Nephron progenitor cell (in vitro differentiated cells): ENCODE results near the gene DDT.
"Not testable (repeated sequence)": the region's sequence is repeated elsewhere in the genome, so short reads cannot be mapped to it uniquely, and the experiment has no call there.

Experiments used
- DNase-seq: peaks from one replicate; pipeline ENCODE4 v3.0.0; 2021
- H3K27ac Mint-ChIP-seq: 2 replicates; pipeline ENCODE4 v1.8.0; 2021; ENCODE audit warnings: mild to moderate bottlenecking, moderate library complexity, mixed read lengths
- H3K27me3 Mint-ChIP-seq: 2 replicates; pipeline ENCODE4 v1.8.0; 2021; ENCODE audit warnings: mild to moderate bottlenecking, low read depth, mixed read lengths; ENCODE audit not compliant: poor library complexity
- H3K36me3 Mint-ChIP-seq: 2 replicates; pipeline ENCODE4 v1.8.0; 2021; ENCODE audit warnings: low read depth, mixed read lengths
- H3K4me1 Mint-ChIP-seq: 2 replicates; pipeline ENCODE4 v1.8.0; 2021; ENCODE audit warnings: mixed read lengths
- H3K4me3 Mint-ChIP-seq: 2 replicates; pipeline ENCODE4 v1.8.0; 2021; ENCODE audit warnings: mild to moderate bottlenecking, moderate library complexity, mixed read lengths
- H3K9me3 Mint-ChIP-seq: 2 replicates; pipeline ENCODE4 v1.8.0; 2021; ENCODE audit warnings: mild to moderate bottlenecking, moderate library complexity, mixed read lengths
- CTCF ChIP-seq: fragments of 200-600 bp; sonication (generic); IDR thresholded peaks from 2 replicates; pipeline ENCODE4 v1.5.0; 2021; ENCODE audit warnings: antibody characterized with exemption

DDT gene

GRCh38 chr22:23970816-23971486 lies 3.3 kb downstream of the DDT start:
- no peak for DNase-seq
- no peak for TF ChIP-seq CTCF
- H3K9me3 Mint-ChIP-seq = peaks cover 5% of the 10 kb centered on the region
- no peaks in the 10 kb centered on the region for H3K4me1 Mint-ChIP-seq
- no peak overlapping the region for H3K4me3 Mint-ChIP-seq
- H3K36me3 Mint-ChIP-seq = peaks cover 31% of the 10 kb centered on the region
- H3K27me3 Mint-ChIP-seq = no peaks in the 10 kb centered on the region
- no peak overlapping the region for H3K27ac Mint-ChIP-seq

DNA sequence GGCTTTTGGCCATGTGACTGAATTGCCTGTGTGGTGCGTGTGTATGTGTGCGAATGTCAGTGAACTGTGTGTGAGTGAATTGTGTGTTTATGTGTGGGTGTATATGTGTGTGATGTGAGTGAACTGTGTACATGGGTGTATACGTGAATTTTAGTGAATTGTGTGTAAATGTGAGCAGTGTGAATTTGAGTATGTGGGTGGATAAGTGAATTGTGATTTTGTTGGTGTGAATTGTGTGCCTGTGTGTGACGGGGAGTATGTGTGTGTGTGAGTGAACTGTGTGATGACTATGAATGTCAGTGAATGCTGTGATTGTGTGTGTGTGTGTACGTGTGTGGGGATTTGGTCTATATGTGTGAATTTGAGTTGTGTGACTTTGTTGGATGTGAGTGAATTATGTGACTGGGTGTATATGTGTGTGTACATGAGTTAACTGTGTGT lies 4.0 kb downstream of the DDT start:
- Mint-ChIP-seq H3K4me3 (no peak overlapping the region), H3K9me3 (peaks cover 5% of the 10 kb centered on the region), H3K36me3 (peaks cover 31% of the 10 kb centered on the region), H3K27ac (no peak overlapping the region), H3K4me1 (no peaks in the 10 kb centered on the region), H3K27me3 (no peaks in the 10 kb centered on the region)
- no peak for TF ChIP-seq CTCF
- DNase-seq = no peak

DNA sequence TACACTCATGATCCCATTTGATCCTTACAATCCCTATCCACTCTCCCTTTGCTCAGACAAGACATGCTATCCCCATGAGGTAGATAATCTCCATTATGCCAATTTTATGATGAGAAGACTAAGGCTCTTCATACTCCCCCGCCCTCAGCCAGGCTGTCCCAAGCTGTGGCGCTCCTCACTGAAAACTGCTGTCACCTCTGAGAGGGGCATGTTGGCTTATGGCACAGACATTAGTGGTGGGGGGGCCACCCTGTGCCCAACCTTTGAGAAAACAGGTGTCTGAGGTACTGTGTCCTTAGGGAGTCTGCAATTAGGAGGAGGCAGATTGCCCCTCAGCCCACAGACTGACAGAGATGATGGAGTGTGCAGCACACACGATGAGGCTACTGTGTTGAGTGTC lies 5.2 kb downstream of the DDT start:
- no peak overlapping the region for H3K4me3 Mint-ChIP-seq
- H3K9me3 Mint-ChIP-seq = peaks cover 5% of the 10 kb centered on the region
- no peaks in the 10 kb centered on the region for H3K4me1 Mint-ChIP-seq
- H3K27ac Mint-ChIP-seq = no peak overlapping the region
- H3K27me3 Mint-ChIP-seq = no peaks in the 10 kb centered on the region
- peaks cover 31% of the 10 kb centered on the region for H3K36me3 Mint-ChIP-seq
- TF ChIP-seq CTCF = no peak
- DNase-seq = no peak

GRCh38 chr22:23966568-23966967 lies 7.7 kb downstream of the DDT start, which contains the start of gene DDTL:
DDTL (plus strand) TSS chr22:23966888; CDS start chr22:23966915, 27 bp downstream.
- not testable (repeated sequence) for H3K9me3 Mint-ChIP-seq, H3K27me3 Mint-ChIP-seq, H3K4me1 Mint-ChIP-seq, H3K27ac Mint-ChIP-seq, H3K4me3 Mint-ChIP-seq, DNase-seq
- peaks cover 25% of the 10 kb centered on the region for H3K36me3 Mint-ChIP-seq

GRCh38 chr22:23966094-23966493 lies 8.1 kb downstream of the DDT start:
- H3K27ac Mint-ChIP-seq, DNase-seq, H3K27me3 Mint-ChIP-seq, H3K4me1 Mint-ChIP-seq, H3K9me3 Mint-ChIP-seq, H3K4me3 Mint-ChIP-seq: not testable (repeated sequence)
- peaks cover 20% of the 10 kb centered on the region for H3K36me3 Mint-ChIP-seq

DNA sequence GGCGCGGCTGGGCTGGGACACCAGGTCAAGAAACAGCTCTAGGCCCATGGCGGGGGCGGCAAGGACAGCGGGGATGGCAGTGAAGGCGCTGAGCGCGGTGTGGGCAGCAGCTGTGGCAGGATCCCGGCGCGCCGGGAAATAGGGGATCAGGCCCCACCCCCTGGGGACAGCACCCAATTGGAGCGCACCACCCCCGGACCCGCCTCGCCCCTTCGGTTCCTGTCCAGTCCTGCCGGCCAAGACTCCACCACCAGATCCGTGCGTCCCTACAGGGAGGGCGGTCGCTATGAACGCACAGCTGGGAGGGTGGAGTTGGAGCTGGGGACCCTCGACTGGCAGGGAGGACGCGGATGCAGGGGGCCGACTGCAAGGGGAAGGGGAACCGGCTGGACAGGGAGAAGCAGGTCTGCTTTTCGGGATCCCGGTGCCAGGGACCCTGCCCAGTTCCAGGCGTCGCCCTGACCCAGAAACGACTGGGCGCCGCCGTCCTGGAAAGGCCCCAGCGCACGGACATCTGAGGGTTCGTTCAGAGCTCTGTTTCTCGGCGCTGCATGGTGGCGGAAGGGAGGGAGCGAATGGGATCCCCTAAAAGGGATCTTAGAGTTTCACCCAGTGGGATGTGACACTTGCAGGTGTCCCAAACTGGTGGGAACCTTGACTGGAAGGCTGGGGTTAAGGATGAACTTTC lies 13.0 kb downstream of the DDT start, which contains the start of gene GSTT2B:
TSS of gene GSTT2B (minus strand) at position 112 of the 688 bp plus-strand sequence. CDS start at position 48, 64 bp downstream.
- H3K36me3 Mint-ChIP-seq, DNase-seq, H3K27me3 Mint-ChIP-seq, H3K4me1 Mint-ChIP-seq, H3K27ac Mint-ChIP-seq, H3K9me3 Mint-ChIP-seq, H3K4me3 Mint-ChIP-seq: not testable (repeated sequence)

GRCh38 chr22:23956301-23956900 lies 17.8 kb downstream of the DDT start:
- not testable (repeated sequence) for H3K27me3 Mint-ChIP-seq, H3K4me1 Mint-ChIP-seq, H3K36me3 Mint-ChIP-seq, H3K9me3 Mint-ChIP-seq, H3K27ac Mint-ChIP-seq
- TF ChIP-seq CTCF = peak; percentile 82
- peak overlapping the region; percentile 59 for H3K4me3 Mint-ChIP-seq
- DNase-seq = peak; percentile 83

- not testable (repeated sequence) for H3K27me3 Mint-ChIP-seq, DNase-seq, H3K4me3 Mint-ChIP-seq, H3K4me1 Mint-ChIP-seq, H3K36me3 Mint-ChIP-seq, H3K27ac Mint-ChIP-seq, H3K9me3 Mint-ChIP-seq
These were observed 18.4 kb downstream of the DDT start for GRCh38 chr22:23955886-23956285.

- H3K4me1 Mint-ChIP-seq, H3K9me3 Mint-ChIP-seq, H3K36me3 Mint-ChIP-seq, DNase-seq, H3K27ac Mint-ChIP-seq, H3K4me3 Mint-ChIP-seq, H3K27me3 Mint-ChIP-seq: not testable (repeated sequence)
These were observed 19.3 kb downstream of the DDT start for GRCh38 chr22:23954991-23955305.

GRCh38 chr22:23954193-23954990 lies 19.8 kb downstream of the DDT start:
- not testable (repeated sequence) for H3K4me1 Mint-ChIP-seq, H3K27ac Mint-ChIP-seq, H3K4me3 Mint-ChIP-seq, H3K27me3 Mint-ChIP-seq, DNase-seq, H3K36me3 Mint-ChIP-seq, H3K9me3 Mint-ChIP-seq
